Right atrium auricular region (tissue), 2 donors: ENCODE results near the gene OR56B4. TPM values are rescaled to one million over a fixed set of nuclear protein-coding genes. Genes with fewer than 3 reads are reported as not detected.

Experiments used
- DNase-seq: peaks from one replicate; pipeline ENCODE4 v3.0.0-alpha.2; 2019; ENCODE audit warnings: low spot score
- H3K27ac ChIP-seq, 2 donors: fragments of 200-600 bp; sonication (generic); 1 replicate in 1 of 2; 2 replicates in 1 of 2; pipeline ENCODE4 v1.5.1; 2016 to 2019
- H3K27me3 ChIP-seq, 2 donors: fragments of 200-600 bp; sonication (generic); one replicate each; pipeline versions ENCODE4 v1.5.1 to v1.6.0; 2017 to 2019
- H3K36me3 ChIP-seq: fragments of 200-600 bp; sonication (generic); one replicate; pipeline ENCODE4 v1.5.1; 2016
- H3K4me1 ChIP-seq, 2 donors: fragments of 200-600 bp; sonication (generic); one replicate each; pipeline versions ENCODE4 v1.5.1 to v1.6.0; 2017 to 2019
- H3K4me3 ChIP-seq, 2 donors: fragments of 200-600 bp; sonication (generic); 1 replicate in 1 of 2; 2 replicates in 1 of 2; pipeline ENCODE4 v1.5.1; 2017 to 2019; ENCODE audit warnings: mild to moderate bottlenecking in 1 of 2, moderate library complexity in 1 of 2
- H3K9me3 ChIP-seq, 2 donors: fragments of 200-600 bp; sonication (generic); one replicate each; pipeline ENCODE4 v1.5.1; 2019
- total RNA-seq, 2 donors: library from RNA; depleted of rRNA; stranded (reverse); fragments of >200 nt; gene quantifications; one replicate each; pipeline ENCODE4 v1.1.0, GENCODE V29; 2016
- TF ChIP-seq, protein P1 (sequence below), 2 donors: fragments of 200-600 bp; sonication (generic); IDR thresholded peaks; one replicate each; pipeline ENCODE4 v1.5.1; 2019; ENCODE audit warnings: antibody characterized with exemption in 2 of 2

OR56B4 gene
- total RNA-seq, 2 donors from 2014 or later = not detected

DNA sequence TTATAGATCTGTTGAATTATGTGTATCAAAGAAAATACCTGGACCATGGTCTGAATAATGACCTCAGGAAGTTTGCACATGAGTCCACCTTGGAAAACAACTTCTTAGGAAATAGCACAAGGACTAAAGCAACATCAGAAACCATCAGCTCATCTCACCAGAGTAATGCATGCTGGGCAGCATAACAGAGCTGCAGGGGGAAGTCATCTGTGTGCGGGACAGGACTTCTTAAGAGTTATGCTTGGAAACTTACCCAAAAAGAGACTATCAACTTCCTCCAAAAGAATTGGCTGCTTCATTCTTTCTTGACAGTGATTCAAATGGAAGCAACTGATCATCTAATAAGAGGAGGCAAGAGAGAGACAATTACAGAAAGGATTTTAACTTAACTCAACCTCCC, 2.5 kb downstream of the OR56B4 start:
- Histone ChIP-seq H3K36me3 (no peaks in the 10 kb centered on the region), H3K9me3 (no peaks in the 10 kb centered on the region), H3K4me1 (no peaks in the 10 kb centered on the region), H3K4me3 (no peak overlapping the region), H3K27ac (no peak overlapping the region), H3K27me3 (no peaks in the 10 kb centered on the region)
- DNase-seq = no peak
- TF ChIP-seq, protein P1, sequence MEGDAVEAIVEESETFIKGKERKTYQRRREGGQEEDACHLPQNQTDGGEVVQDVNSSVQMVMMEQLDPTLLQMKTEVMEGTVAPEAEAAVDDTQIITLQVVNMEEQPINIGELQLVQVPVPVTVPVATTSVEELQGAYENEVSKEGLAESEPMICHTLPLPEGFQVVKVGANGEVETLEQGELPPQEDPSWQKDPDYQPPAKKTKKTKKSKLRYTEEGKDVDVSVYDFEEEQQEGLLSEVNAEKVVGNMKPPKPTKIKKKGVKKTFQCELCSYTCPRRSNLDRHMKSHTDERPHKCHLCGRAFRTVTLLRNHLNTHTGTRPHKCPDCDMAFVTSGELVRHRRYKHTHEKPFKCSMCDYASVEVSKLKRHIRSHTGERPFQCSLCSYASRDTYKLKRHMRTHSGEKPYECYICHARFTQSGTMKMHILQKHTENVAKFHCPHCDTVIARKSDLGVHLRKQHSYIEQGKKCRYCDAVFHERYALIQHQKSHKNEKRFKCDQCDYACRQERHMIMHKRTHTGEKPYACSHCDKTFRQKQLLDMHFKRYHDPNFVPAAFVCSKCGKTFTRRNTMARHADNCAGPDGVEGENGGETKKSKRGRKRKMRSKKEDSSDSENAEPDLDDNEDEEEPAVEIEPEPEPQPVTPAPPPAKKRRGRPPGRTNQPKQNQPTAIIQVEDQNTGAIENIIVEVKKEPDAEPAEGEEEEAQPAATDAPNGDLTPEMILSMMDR (IDR thresholded peaks at IDR 0.05) = no peak

DNA sequence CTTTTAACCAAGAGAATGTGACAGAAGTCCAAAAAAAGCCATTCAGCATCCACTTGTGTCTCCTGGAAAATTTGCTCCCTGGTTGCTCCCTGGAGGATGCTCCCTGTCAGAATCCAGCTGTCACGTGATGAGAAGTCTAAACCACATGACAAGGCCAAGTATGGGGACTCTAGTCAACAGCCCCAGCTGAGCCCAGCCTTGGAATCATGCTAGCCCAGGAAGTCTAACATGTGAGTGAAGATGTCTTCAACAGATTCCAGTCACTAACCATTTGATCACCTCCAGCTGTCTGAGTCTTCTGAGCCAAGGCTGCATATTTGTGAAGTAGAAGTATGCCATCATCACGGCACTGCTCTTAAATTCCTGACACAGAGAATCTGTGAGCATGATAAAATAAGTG, 4.2 kb downstream of the OR56B4 start:
- DNase-seq = no peak
- Histone ChIP-seq H3K36me3 (no peaks in the 10 kb centered on the region), H3K27me3 (no peaks in the 10 kb centered on the region), H3K9me3 (no peaks in the 10 kb centered on the region), H3K27ac (no peak overlapping the region), H3K4me1 (no peaks in the 10 kb centered on the region), H3K4me3 (no peak overlapping the region)
- TF ChIP-seq, protein P1 (IDR thresholded peaks at IDR 0.05) = no peak

DNA sequence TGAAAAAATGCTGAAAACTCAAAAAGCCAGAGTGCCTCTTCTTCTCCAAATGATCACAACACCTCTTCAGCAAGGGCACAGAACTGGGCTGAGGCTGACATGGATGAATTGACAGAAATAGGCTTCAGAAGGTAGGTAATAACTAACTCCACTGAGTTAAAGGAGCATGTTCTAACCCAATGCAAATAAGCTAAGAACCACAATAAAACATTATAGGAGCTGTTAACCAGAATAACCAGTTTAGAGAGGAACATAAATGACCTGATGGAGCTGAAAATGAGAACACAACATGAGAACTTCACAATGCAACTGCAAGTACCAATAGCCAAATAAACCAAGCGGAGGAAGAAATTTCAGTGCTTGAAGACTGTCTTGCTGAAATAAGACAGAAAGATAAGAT, 9.2 kb downstream of the OR56B4 start:
- no peaks in the 10 kb centered on the region for H3K4me1 ChIP-seq
- H3K9me3 ChIP-seq = no peaks in the 10 kb centered on the region
- DNase-seq = no peak
- no peaks in the 10 kb centered on the region for H3K27me3 ChIP-seq
- no peak overlapping the region for H3K27ac ChIP-seq
- TF ChIP-seq, protein P1 (IDR thresholded peaks at IDR 0.05) = no peak
- no peak overlapping the region for H3K4me3 ChIP-seq
- no peaks in the 10 kb centered on the region for H3K36me3 ChIP-seq

DNA sequence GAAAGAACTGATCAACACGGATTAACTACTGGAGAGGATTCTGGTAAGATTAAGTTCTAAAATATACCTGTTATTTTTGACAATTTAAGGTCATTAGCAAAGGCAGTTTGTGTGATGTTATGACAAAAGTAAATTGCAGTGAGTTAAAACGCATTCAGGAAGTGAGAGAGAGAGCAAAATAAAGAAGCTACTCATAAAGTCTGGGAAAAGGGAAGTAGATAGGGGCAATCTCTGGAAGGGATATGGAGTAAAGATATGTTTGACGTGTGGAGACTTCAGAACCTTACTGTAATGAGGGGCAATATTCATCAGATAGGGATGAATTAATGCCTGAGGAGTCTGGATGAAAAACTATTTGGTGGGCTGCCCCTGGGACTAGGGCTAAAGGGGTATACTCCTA, 16.8 kb downstream of the OR56B4 start:
- TF ChIP-seq, protein P1 (IDR thresholded peaks at IDR 0.05) = no peak
- H3K4me1 ChIP-seq = no peaks in the 10 kb centered on the region
- no peak overlapping the region for H3K4me3 ChIP-seq
- no peaks in the 10 kb centered on the region for H3K36me3 ChIP-seq
- no peak overlapping the region for H3K27ac ChIP-seq
- DNase-seq = no peak
- H3K27me3 ChIP-seq = no peaks in the 10 kb centered on the region
- no peaks in the 10 kb centered on the region for H3K9me3 ChIP-seq

DNA sequence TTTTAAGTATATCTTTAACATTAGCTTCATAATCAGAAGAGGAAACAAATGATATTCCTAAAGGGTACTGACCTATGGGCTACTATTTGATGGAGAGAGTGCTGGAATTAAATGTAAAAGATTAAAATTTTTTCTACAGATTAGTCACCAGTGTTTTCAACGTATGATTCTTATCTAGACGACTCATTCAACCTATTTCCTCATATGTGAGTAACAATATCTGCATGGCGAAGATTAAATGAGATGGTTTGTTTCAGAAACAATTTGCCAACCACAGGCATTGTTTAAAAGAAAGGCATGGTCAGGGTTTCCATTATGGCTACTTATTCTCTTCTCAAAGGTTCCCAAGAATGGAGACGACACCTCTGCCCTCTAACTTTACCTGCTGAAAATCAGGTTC, 20.4 kb downstream of the OR56B4 start:
- TF ChIP-seq, protein P1 (IDR thresholded peaks at IDR 0.05) = no peak
- H3K9me3 ChIP-seq = no peaks in the 10 kb centered on the region
- no peaks in the 10 kb centered on the region for H3K4me1 ChIP-seq
- DNase-seq = no peak
- H3K36me3 ChIP-seq = no peaks in the 10 kb centered on the region
- H3K27me3 ChIP-seq = no peaks in the 10 kb centered on the region
- no peak overlapping the region for H3K27ac ChIP-seq
- no peak overlapping the region for H3K4me3 ChIP-seq

DNA sequence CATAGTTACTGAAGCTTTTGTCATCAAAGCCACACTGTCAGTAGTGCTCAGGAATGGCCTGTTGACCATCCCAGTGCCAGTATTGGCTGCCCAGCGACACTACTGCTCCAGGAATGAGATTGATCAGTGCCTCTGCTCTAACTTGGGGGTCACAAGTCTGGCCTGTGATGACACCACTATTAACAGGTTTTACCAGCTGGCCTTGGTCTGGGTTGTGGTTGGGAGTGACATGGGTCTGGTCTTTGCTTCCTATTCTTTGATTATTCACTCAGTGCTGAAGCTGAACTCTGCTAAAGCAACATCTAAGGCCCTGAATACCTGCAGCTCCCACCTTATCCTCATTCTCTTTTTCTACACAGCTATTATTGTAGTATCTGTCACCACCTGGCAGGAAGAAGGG, 21.5 kb downstream of the OR56B4 start:
- no peaks in the 10 kb centered on the region for H3K9me3 ChIP-seq
- no peaks in the 10 kb centered on the region for H3K27me3 ChIP-seq
- no peak overlapping the region for H3K27ac ChIP-seq
- H3K36me3 ChIP-seq = no peaks in the 10 kb centered on the region
- TF ChIP-seq, protein P1 (IDR thresholded peaks at IDR 0.05) = no peak
- H3K4me3 ChIP-seq = no peak overlapping the region
- H3K4me1 ChIP-seq = no peaks in the 10 kb centered on the region
- DNase-seq = no peak
